HepG2 (cell line): ENCODE data around the gene SIRT7. TPM values are rescaled to one million over a fixed set of nuclear protein-coding genes. Genes with fewer than 3 reads are reported as not detected.

ENCODE experiments used
- ARNTL ChIP-seq: sonication (generic); formaldehyde crosslinking; IDR thresholded peaks from 2 replicates; pipeline ENCODE4 v1.4.0; 2020; ENCODE audit warnings: mild to moderate bottlenecking, missing genetic modification reagents
- ATAD3A ChIP-seq: sonication (generic); formaldehyde crosslinking; IDR thresholded peaks from 2 replicates; pipeline ENCODE4 v1.4.0; 2020; ENCODE audit warnings: missing genetic modification reagents
- CBFB ChIP-seq: sonication (generic); formaldehyde crosslinking; IDR thresholded peaks from 2 replicates; pipeline ENCODE4 v1.4.0; 2020; ENCODE audit warnings: missing genetic modification reagents
- CBX5 ChIP-seq: sonication (generic); formaldehyde crosslinking; IDR thresholded peaks from 2 replicates; pipeline ENCODE4 v1.4.0; 2020; ENCODE audit warnings: missing genetic modification reagents, borderline replicate concordance
- KDM3A ChIP-seq: IDR thresholded peaks from 2 replicates; pipeline ENCODE4 v1.6.1; 2018; ENCODE audit warnings: low read depth, missing compliant biosample characterization
- MAFK ChIP-seq, 2 experiments: IDR thresholded peaks in 1 of 2; conservative IDR thresholded peaks in 1 of 2; 2 replicates each; pipeline ENCODE4 v1.6.1; 2011; ENCODE audit warnings: improper control_type of control experiment in 2 of 2, low read length in 2 of 2
- NCOA2 ChIP-seq: sonication (generic); formaldehyde crosslinking; IDR thresholded peaks from 2 replicates; pipeline ENCODE4 v1.8.0; 2022; ENCODE audit warnings: inconsistent platforms
- NR2F2 ChIP-seq: IDR thresholded peaks from 2 replicates; pipeline ENCODE4 v1.6.1; 2012; ENCODE audit warnings: low read depth, inconsistent platforms, borderline replicate concordance
- SRF ChIP-seq: IDR thresholded peaks from 2 replicates; pipeline ENCODE4 v1.6.1; 2011; ENCODE audit warnings: mild to moderate bottlenecking, low read depth, low read length, moderate library complexity
- TAF1 ChIP-seq: sonication (generic); formaldehyde crosslinking; IDR thresholded peaks from 2 replicates; pipeline ENCODE4 v1.4.0; 2020; ENCODE audit warnings: missing genetic modification reagents
- TBP ChIP-seq: sonication (generic); formaldehyde crosslinking; IDR thresholded peaks from 2 replicates; pipeline ENCODE4 v1.5.0; 2020; ENCODE audit warnings: missing genetic modification reagents
- TEAD2 ChIP-seq: sonication (generic); formaldehyde crosslinking; IDR thresholded peaks from 2 replicates; pipeline ENCODE4 v1.9.0; 2021; ENCODE audit warnings: missing genetic modification reagents
- ZNF136 ChIP-seq: sonication (generic); formaldehyde crosslinking; IDR thresholded peaks from 2 replicates; pipeline ENCODE4 v1.8.1; 2022; ENCODE audit warnings: low read depth, mild to moderate bottlenecking, moderate library complexity, missing genetic modification reagents
- ZNF263 ChIP-seq: sonication (generic); formaldehyde crosslinking; IDR thresholded peaks from 2 replicates; pipeline ENCODE4 v1.4.0; 2020; ENCODE audit warnings: missing genetic modification reagents
- ZNF282 ChIP-seq: fragments of 450-650 bp; IDR thresholded peaks from 2 replicates; pipeline ENCODE4 v1.6.1; 2018; ENCODE audit not compliant: partially characterized antibody
- ZNF501 ChIP-seq: sonication (generic); formaldehyde crosslinking; IDR thresholded peaks from 2 replicates; pipeline ENCODE4 v1.5.1; 2020; ENCODE audit warnings: mild to moderate bottlenecking, moderate library complexity, missing genetic modification reagents
- ZNF546 ChIP-seq: sonication (generic); formaldehyde crosslinking; conservative IDR thresholded peaks from 2 replicates; pipeline ENCODE4 v1.8.1; 2023; ENCODE audit warnings: mild to moderate bottlenecking, missing genetic modification reagents
- polyA plus RNA-seq, 8 experiments: library from polyadenylated mRNA; depleted of rRNA in 3 of 8; stranded (reverse) in 7 of 8; unstranded in 1 of 8; fragments of >200 nt; fragmentation: Illumina TruSeq in 4 of 8; extraction: Trizol in 4 of 8; gene quantifications; 2 replicates each; pipeline versions ENCODE4 v1.2.1 to v1.2.3, GENCODE V29; 2011 to 2016; ENCODE audit warnings: low read depth in 4 of 8, missing spikeins in 1 of 8, mixed read lengths in 1 of 8; ENCODE audit not compliant: insufficient read depth in 1 of 8
- total RNA-seq, 5 experiments: library from RNA; depleted of rRNA; stranded (reverse); fragments of >200 nt; fragmentation: Illumina TruSeq; extraction: Trizol; gene quantifications; 2 replicates each; pipeline ENCODE4 v1.2.3, GENCODE V29; 2016; ENCODE audit warnings: low read depth in 1 of 5
- TF ChIP-seq, protein P1 (sequence below): sonication (generic); formaldehyde crosslinking; IDR thresholded peaks from 2 replicates; pipeline ENCODE4 v1.5.1; 2020; ENCODE audit warnings: missing genetic modification reagents, mild to moderate bottlenecking, borderline replicate concordance
- TF ChIP-seq, protein P2 (sequence below): sonication (generic); formaldehyde crosslinking; IDR thresholded peaks from 2 replicates; pipeline ENCODE4 v1.4.0; 2020; ENCODE audit warnings: mild to moderate bottlenecking, missing genetic modification reagents
- TF ChIP-seq, protein P3 (sequence below): sonication (generic); formaldehyde crosslinking; IDR thresholded peaks from 2 replicates; pipeline ENCODE4 v1.5.1; 2020; ENCODE audit warnings: mild to moderate bottlenecking, missing genetic modification reagents
- TF ChIP-seq, protein P4 (sequence below): IDR thresholded peaks from 2 replicates; pipeline ENCODE4 v1.6.1; 2016; ENCODE audit warnings: low read depth, borderline replicate concordance
- TF ChIP-seq, protein P5 (sequence below): sonication (generic); formaldehyde crosslinking; IDR thresholded peaks from 2 replicates; pipeline ENCODE4 v1.4.0; 2020; ENCODE audit warnings: missing genetic modification reagents, borderline replicate concordance

SIRT7 gene
- total and polyA plus RNA-seq, 2 of the 13 experiments (the other 11 are each of a cell fraction or from before 2014, with no cell fraction given), result 8.3 to 24.8 TPM

DNA sequence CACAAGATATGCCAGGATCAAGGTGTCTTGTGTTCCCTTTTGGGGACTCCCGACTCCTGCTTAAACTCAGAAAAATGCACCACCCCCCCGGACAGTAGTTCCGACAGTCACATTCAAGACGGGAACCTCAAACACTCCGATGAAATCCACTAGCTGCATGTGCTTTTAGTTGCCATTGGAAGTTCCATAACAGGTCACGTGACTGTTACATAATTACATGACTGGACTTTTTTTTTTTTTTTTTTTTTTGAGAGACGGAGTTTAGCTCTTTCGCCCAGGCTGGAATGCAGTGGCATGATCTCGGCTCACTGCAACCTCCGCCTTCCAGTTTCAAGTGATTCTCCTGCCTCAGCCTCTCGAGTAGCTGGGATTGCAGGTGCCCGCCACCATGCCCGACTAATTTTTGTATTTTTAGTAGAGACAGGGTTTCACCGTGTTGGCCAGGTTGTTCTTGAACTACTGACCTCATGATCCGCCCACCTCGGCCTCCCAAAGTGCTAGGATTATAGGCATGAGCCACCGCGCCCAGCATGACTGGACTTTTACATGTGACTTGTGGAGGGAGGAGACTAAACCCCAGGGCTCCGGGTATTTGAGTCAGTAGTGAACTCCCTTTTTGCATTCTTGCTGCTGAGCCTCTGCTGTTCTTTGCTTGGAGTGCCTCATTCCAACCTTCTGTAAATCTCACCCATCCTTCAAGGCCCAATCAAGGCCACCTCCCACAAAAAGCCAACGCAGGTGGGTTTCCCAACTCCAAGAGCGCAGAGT, 1.6 kb downstream of the SIRT7 start (continued):
- TF ChIP-seq CBX5 (no peak), ARNTL (CRISPR knock-in tag) (no peak), ATAD3A (no peak), KDM3A (CRISPR knock-in tag) (no peak), SRF (no peak), TBP (no peak), ZNF546 (no peak), TEAD2 (CRISPR knock-in tag) (no peak), ZNF263 (CRISPR knock-in tag) (no peak), ZNF136 (no peak), ZNF282 (no peak), CBFB (CRISPR knock-in tag) (no peak), NCOA2 (CRISPR knock-in tag) (no peak), TAF1 (CRISPR knock-in tag) (peak; percentile 29; the same call in 1 of the 2 replicates), NR2F2 (no peak), MAFK (conservative IDR thresholded peaks at IDR 0.05 in 1 of 2, IDR thresholded peaks at IDR 0.05 in 1 of 2; ENCODE audit: low read length in 2 of 2) (no peak), ZNF501 (CRISPR knock-in tag) (0 out of 2 replicates have a peak, but pooled peaks have one; percentile 33)
- TF ChIP-seq, protein P1, sequence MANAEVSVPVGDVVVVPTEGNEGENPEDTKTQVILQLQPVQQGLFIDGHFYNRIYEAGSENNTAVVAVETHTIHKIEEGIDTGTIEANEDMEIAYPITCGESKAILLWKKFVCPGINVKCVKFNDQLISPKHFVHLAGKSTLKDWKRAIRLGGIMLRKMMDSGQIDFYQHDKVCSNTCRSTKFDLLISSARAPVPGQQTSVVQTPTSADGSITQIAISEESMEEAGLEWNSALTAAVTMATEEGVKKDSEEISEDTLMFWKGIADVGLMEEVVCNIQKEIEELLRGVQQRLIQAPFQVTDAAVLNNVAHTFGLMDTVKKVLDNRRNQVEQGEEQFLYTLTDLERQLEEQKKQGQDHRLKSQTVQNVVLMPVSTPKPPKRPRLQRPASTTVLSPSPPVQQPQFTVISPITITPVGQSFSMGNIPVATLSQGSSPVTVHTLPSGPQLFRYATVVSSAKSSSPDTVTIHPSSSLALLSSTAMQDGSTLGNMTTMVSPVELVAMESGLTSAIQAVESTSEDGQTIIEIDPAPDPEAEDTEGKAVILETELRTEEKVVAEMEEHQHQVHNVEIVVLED (CRISPR knock-in tag), result no peak
- TF ChIP-seq, protein P2, sequence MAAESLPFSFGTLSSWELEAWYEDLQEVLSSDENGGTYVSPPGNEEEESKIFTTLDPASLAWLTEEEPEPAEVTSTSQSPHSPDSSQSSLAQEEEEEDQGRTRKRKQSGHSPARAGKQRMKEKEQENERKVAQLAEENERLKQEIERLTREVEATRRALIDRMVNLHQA (CRISPR knock-in tag), result no peak
- TF ChIP-seq, protein P3, sequence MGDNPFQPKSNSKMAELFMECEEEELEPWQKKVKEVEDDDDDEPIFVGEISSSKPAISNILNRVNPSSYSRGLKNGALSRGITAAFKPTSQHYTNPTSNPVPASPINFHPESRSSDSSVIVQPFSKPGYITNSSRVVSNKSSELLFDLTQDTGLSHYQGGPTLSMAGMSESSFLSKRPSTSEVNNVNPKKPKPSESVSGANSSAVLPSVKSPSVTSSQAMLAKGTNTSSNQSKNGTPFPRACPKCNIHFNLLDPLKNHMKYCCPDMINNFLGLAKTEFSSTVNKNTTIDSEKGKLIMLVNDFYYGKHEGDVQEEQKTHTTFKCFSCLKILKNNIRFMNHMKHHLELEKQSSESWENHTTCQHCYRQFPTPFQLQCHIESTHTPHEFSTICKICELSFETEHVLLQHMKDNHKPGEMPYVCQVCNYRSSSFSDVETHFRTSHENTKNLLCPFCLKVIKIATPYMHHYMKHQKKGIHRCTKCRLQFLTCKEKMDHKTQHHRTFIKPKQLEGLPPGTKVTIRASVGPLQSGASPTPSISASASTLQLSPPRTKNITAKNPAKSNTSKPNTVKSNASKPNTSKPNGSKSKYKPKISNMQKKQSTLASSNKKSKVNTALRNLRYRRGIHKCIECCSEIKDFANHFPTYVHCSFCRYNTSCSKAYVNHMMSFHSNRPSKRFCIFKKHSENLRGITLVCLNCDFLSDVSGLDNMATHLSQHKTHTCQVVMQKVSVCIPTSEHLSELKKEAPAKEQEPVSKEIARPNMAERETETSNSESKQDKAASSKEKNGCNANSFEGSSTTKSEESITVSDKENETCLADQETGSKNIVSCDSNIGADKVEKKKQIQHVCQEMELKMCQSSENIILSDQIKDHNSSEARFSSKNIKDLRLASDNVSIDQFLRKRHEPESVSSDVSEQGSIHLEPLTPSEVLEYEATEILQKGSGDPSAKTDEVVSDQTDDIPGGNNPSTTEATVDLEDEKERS, result no peak
- TF ChIP-seq, protein P4, sequence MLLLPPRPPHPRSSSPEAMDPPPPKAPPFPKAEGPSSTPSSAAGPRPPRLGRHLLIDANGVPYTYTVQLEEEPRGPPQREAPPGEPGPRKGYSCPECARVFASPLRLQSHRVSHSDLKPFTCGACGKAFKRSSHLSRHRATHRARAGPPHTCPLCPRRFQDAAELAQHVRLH (CRISPR knock-in tag), result no peak
- TF ChIP-seq, protein P5, sequence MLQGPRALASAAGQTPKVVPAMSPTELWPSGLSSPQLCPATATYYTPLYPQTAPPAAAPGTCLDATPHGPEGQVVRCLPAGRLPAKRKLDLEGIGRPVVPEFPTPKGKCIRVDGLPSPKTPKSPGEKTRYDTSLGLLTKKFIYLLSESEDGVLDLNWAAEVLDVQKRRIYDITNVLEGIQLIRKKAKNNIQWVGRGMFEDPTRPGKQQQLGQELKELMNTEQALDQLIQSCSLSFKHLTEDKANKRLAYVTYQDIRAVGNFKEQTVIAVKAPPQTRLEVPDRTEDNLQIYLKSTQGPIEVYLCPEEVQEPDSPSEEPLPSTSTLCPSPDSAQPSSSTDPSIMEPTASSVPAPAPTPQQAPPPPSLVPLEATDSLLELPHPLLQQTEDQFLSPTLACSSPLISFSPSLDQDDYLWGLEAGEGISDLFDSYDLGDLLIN, result no peak
